Sigmoid colon (tissue), 7 donors: ENCODE results near the gene PNO1. TPM values are rescaled to one million over a fixed set of nuclear protein-coding genes. Genes with fewer than 3 reads are reported as not detected.

ENCODE experiments used
- DNase-seq: peaks from one replicate; pipeline ENCODE4 v3.0.0-alpha.2; 2019
- H3K27ac ChIP-seq, 4 donors: fragments of 200-600 bp; sonication (generic); one replicate each; pipeline ENCODE4 v1.5.1; 2016 to 2019; ENCODE audit warnings: mild to moderate bottlenecking in 1 of 4
- H3K27me3 ChIP-seq, 3 donors: fragments of 200-600 bp; sonication (generic); one replicate each; pipeline ENCODE4 v1.5.1; 2019; ENCODE audit warnings: mild to moderate bottlenecking in 1 of 3
- H3K36me3 ChIP-seq, 4 donors: fragments of 200-600 bp; sonication (generic); one replicate each; pipeline ENCODE4 v1.5.1; 2016 to 2019
- H3K4me1 ChIP-seq, 4 donors: fragments of 200-600 bp; sonication (generic); one replicate each; pipeline ENCODE4 v1.5.1; 2017 to 2019
- H3K4me3 ChIP-seq, 4 donors: fragments of 200-600 bp; sonication (generic); one replicate each; pipeline ENCODE4 v1.5.1; 2017 to 2019; ENCODE audit warnings: mild to moderate bottlenecking in 2 of 4, moderate library complexity in 1 of 4
- H3K9me3 ChIP-seq, 4 donors: fragments of 200-600 bp in 3 of 4; sonication (generic) in 3 of 4; one replicate each; pipeline versions ENCODE4 v1.5.1 to v1.6.1; 2013 to 2019
- CTCF ChIP-seq, 4 experiments: fragments of 450-650 bp in 3 of 4; fragments of 200-600 bp in 1 of 4; IDR thresholded peaks; one replicate each; pipeline ENCODE4 v1.5.1; 2016 to 2019; ENCODE audit warnings: antibody characterized with exemption in 4 of 4, mild to moderate bottlenecking in 3 of 4, moderate library complexity in 2 of 4
- EP300 ChIP-seq, 4 donors: sonication (generic); formaldehyde crosslinking; IDR thresholded peaks; one replicate each; pipeline ENCODE4 v1.6.1; 2017; ENCODE audit warnings: antibody characterized with exemption in 4 of 4
- POLR2A ChIP-seq, 2 donors: fragments of 450-650 bp; IDR thresholded peaks; one replicate each; pipeline ENCODE4 v1.6.1; 2016; ENCODE audit warnings: antibody characterized with exemption in 2 of 2, mild to moderate bottlenecking in 2 of 2, moderate library complexity in 2 of 2
- POLR2AphosphoS5 ChIP-seq, 4 donors: sonication (generic); formaldehyde crosslinking; IDR thresholded peaks; one replicate each; pipeline ENCODE4 v1.6.1; 2017; ENCODE audit warnings: antibody characterized with exemption in 4 of 4
- WGBS, 2 donors: extraction: QIAGEN DNeasy Blood & Tissue Kit; methylation state at CpG; one replicate each; pipeline ENCODE4 v1.1.7; 2013; 5-methylcytosine and 5-hydroxymethylcytosine counted together
- intact Hi-C: fragments of 100-400 bp; cut with DNase I; formaldehyde crosslinking; loops from one replicate; pipeline ENCODE4 v1.15.1; 2023
- polyA plus RNA-seq, 3 donors: library from polyadenylated mRNA; stranded (reverse); fragments of 200-250 nt; gene quantifications; one replicate each; pipeline ENCODE4 v1.2.3, GENCODE V29; 2013
- total RNA-seq, 4 donors: library from RNA; depleted of rRNA; stranded (reverse); fragments of >200 nt; gene quantifications; one replicate each; pipeline ENCODE4 v1.1.0, GENCODE V29; 2016
- donor health status: healthy with polysubstance abuse.
- donor health status: Bipolar disorder and iron deficiency.
- donor health status: healthy.

The PNO1 gene
- total and polyA plus RNA-seq, 7 donors, result 6.0 to 20.7 (median 10.5) TPM

- Histone ChIP-seq H3K36me3 (peaks cover 0 to 8% (median 0%) of the 10 kb centered on the region in 4 donors), H3K4me1 (peaks cover 0 to 54% (median 26%) of the 10 kb centered on the region in 4 donors)
- no peak for DNase-seq
Observed at GRCh38 chr2:68190991-68191731, 33.5 kb downstream of the PNO1 start.

GRCh38 chr2:68193144-68193543, 35.5 kb downstream of the PNO1 start:
- peaks cover 0 to 67% (median 30%) of the 10 kb centered on the region in 4 donors for H3K4me1 ChIP-seq
- peak overlapping the region in 1 of 4 donors; percentile 39 for H3K27ac ChIP-seq
- H3K27me3 ChIP-seq, result no peaks in the 10 kb centered on the region
- WGBS, 2 donors, result 68 to 72% methylated on average over 3 of the region's 3 CpGs
- intact Hi-C loops, result no loop called here
- H3K4me3 ChIP-seq, result no peak overlapping the region
- TF ChIP-seq POLR2AphosphoS5 (IDR thresholded peaks at IDR 0.05) (no peak), POLR2A (IDR thresholded peaks at IDR 0.05) (no peak)
- DNase-seq, result no peak
- no peaks in the 10 kb centered on the region for H3K9me3 ChIP-seq
- H3K36me3 ChIP-seq, result no peaks in the 10 kb centered on the region

More at GRCh38 chr2:68190991-68191731, 33.5 kb downstream of the PNO1 start:
- no peaks in the 10 kb centered on the region for H3K27me3 ChIP-seq
- H3K4me3 ChIP-seq, result no peak overlapping the region
- no peak overlapping the region for H3K27ac ChIP-seq
- 60 to 64% methylated on average over 3 of the region's 3 CpGs for WGBS, 2 donors
- intact Hi-C loops, result no loop called here
- no peak for TF ChIP-seq CTCF (IDR thresholded peaks at IDR 0.05)
- no peak for TF ChIP-seq EP300 (IDR thresholded peaks at IDR 0.05)
- TF ChIP-seq POLR2AphosphoS5 (IDR thresholded peaks at IDR 0.05), result no peak
- TF ChIP-seq POLR2A (IDR thresholded peaks at IDR 0.05), result no peak
- H3K9me3 ChIP-seq, result no peaks in the 10 kb centered on the region

- Histone ChIP-seq H3K4me1 (peaks cover 0 to 61% (median 30%) of the 10 kb centered on the region in 4 donors), H3K4me3 (no peak overlapping the region), H3K36me3 (no peaks in the 10 kb centered on the region), H3K27ac (peak overlapping the region in 1 of 4 donors; percentile 39), H3K9me3 (no peaks in the 10 kb centered on the region), H3K27me3 (no peaks in the 10 kb centered on the region)
- WGBS, 2 donors, result 93 to 95% methylated on average over 4 of the region's 4 CpGs
- no peak for DNase-seq
- TF ChIP-seq EP300 (IDR thresholded peaks at IDR 0.05) (no peak), POLR2A (IDR thresholded peaks at IDR 0.05) (no peak), POLR2AphosphoS5 (IDR thresholded peaks at IDR 0.05) (no peak), CTCF (IDR thresholded peaks at IDR 0.05) (no peak)
- intact Hi-C loops, result no loop called here
Observed at GRCh38 chr2:68193787-68194372, 36.2 kb downstream of the PNO1 start.

- Histone ChIP-seq H3K27me3 (no peaks in the 10 kb centered on the region), H3K9me3 (no peaks in the 10 kb centered on the region), H3K27ac (peak overlapping the region in 2 of 4 donors; percentile 9 to 27), H3K4me3 (no peak overlapping the region), H3K4me1 (peaks cover 0 to 57% (median 30%) of the 10 kb centered on the region in 4 donors), H3K36me3 (no peaks in the 10 kb centered on the region)
- no peak for DNase-seq
- intact Hi-C loops, result no loop called here
- TF ChIP-seq POLR2AphosphoS5 (IDR thresholded peaks at IDR 0.05) (peak in 1 of 4 donors; percentile 23), EP300 (IDR thresholded peaks at IDR 0.05) (no peak), CTCF (IDR thresholded peaks at IDR 0.05) (no peak), POLR2A (IDR thresholded peaks at IDR 0.05) (no peak)
Observed at GRCh38 chr2:68195096-68195495, 37.4 kb downstream of the PNO1 start.

GRCh38 chr2:68196120-68196716, 38.5 kb downstream of the PNO1 start:
- H3K27ac ChIP-seq, result no peak overlapping the region
- H3K4me3 ChIP-seq, result no peak overlapping the region
- no peaks in the 10 kb centered on the region for H3K36me3 ChIP-seq
- 37 to 47% methylated on average over 4 of the region's 4 CpGs for WGBS, 2 donors
- no peaks in the 10 kb centered on the region for H3K9me3 ChIP-seq
- no peaks in the 10 kb centered on the region for H3K27me3 ChIP-seq
- DNase-seq, result peak; percentile 71
- TF ChIP-seq POLR2A (IDR thresholded peaks at IDR 0.05), result no peak
- TF ChIP-seq POLR2AphosphoS5 (IDR thresholded peaks at IDR 0.05), result no peak
- no peak for TF ChIP-seq EP300 (IDR thresholded peaks at IDR 0.05)
- peak in 2 of 4 experiments; percentile 25 to 49 for TF ChIP-seq CTCF (IDR thresholded peaks at IDR 0.05)
- intact Hi-C loops, result loop anchor here (2.0 kb wide), 1 partner anchor 53 kb away; no protein-coding TSS in a partner anchor
- H3K4me1 ChIP-seq, result peaks cover 0 to 54% (median 30%) of the 10 kb centered on the region in 4 donors
